ENCODE results near the gene HSPBP1. TPM values are rescaled to one million over a fixed set of nuclear protein-coding genes. Genes with fewer than 3 reads are reported as not detected.

HSPBP1 gene
- total and polyA plus RNA-seq, 2 donors from 2014 or later: 37.6 to 55.9 TPM

- DNase-seq: no peak
- Histone ChIP-seq H3K4me3 (ENCODE audit: low read length in 3 of 3) (no peak overlapping the region), H3K4me1 (ENCODE audit: control insufficient read depth in 2 of 3, insufficient read depth in 2 of 3, low read depth in 1 of 3, low read length in 3 of 3) (peaks cover 0 to 3% (median 0%) of the 10 kb centered on the region in 3 donors), H3K27ac (ENCODE audit: low read depth in 2 of 2, low read length in 2 of 2) (no peak overlapping the region), H3K27me3 (ENCODE audit: control insufficient read depth, insufficient read depth, low read length) (no peaks in the 10 kb centered on the region), H3K9me3 (ENCODE audit: control insufficient read depth in 2 of 3, insufficient read depth in 1 of 3, low read length in 3 of 3) (no peaks in the 10 kb centered on the region), H3K9ac (ENCODE audit: low read length in 3 of 3) (no peak overlapping the region), H3K36me3 (ENCODE audit: control insufficient read depth in 2 of 3, insufficient read depth in 3 of 3, low read length in 3 of 3) (peaks cover 0 to 2% (median 0%) of the 10 kb centered on the region in 3 donors)
- no peak for FAIRE-seq
- intact Hi-C loops (cut with DNase I): no loop called here
- no peak for TF ChIP-seq CTCF (IDR thresholded peaks at IDR 0.05; ENCODE audit: borderline replicate concordance, extremely low read depth, insufficient read depth)
These were observed 55.8 kb downstream of the HSPBP1 start for GRCh38 chr19:55224038-55224665.

- no peak overlapping the region for H3K4me3 ChIP-seq (ENCODE audit: low read length in 3 of 3)
- H3K9me3 ChIP-seq (ENCODE audit: control insufficient read depth in 2 of 3, insufficient read depth in 1 of 3, low read length in 3 of 3): no peaks in the 10 kb centered on the region
- DNase-seq: no peak
- H3K36me3 ChIP-seq (ENCODE audit: control insufficient read depth in 2 of 3, insufficient read depth in 3 of 3, low read length in 3 of 3): no peaks in the 10 kb centered on the region
- FAIRE-seq: no peak
- TF ChIP-seq CTCF (IDR thresholded peaks at IDR 0.05; ENCODE audit: borderline replicate concordance, extremely low read depth, insufficient read depth): no peak
- H3K9ac ChIP-seq (ENCODE audit: low read length in 3 of 3): no peak overlapping the region
- intact Hi-C loops (cut with DNase I): no loop called here
- no peaks in the 10 kb centered on the region for H3K27me3 ChIP-seq (ENCODE audit: control insufficient read depth, insufficient read depth, low read length)
- no peak overlapping the region for H3K27ac ChIP-seq (ENCODE audit: low read depth in 2 of 2, low read length in 2 of 2)
- no peaks in the 10 kb centered on the region for H3K4me1 ChIP-seq (ENCODE audit: control insufficient read depth in 2 of 3, insufficient read depth in 2 of 3, low read depth in 1 of 3, low read length in 3 of 3)
These were observed 56.4 kb downstream of the HSPBP1 start for GRCh38 chr19:55223291-55224037.

- H3K4me3 ChIP-seq (ENCODE audit: low read length in 3 of 3): no peak overlapping the region
- H3K36me3 ChIP-seq (ENCODE audit: control insufficient read depth in 2 of 3, insufficient read depth in 3 of 3, low read length in 3 of 3): no peaks in the 10 kb centered on the region
- no peak overlapping the region for H3K27ac ChIP-seq (ENCODE audit: low read depth in 2 of 2, low read length in 2 of 2)
- H3K9me3 ChIP-seq (ENCODE audit: control insufficient read depth in 2 of 3, insufficient read depth in 1 of 3, low read length in 3 of 3): no peaks in the 10 kb centered on the region
- DNase-seq (peak in 1 of 5 donors; percentile 20), FAIRE-seq (no peak)
- no peak overlapping the region for H3K9ac ChIP-seq (ENCODE audit: low read length in 3 of 3)
- no peak for TF ChIP-seq CTCF (IDR thresholded peaks at IDR 0.05; ENCODE audit: borderline replicate concordance, extremely low read depth, insufficient read depth)
- peaks cover 0 to 2% (median 0%) of the 10 kb centered on the region in 3 donors for H3K4me1 ChIP-seq (ENCODE audit: control insufficient read depth in 2 of 3, insufficient read depth in 2 of 3, low read depth in 1 of 3, low read length in 3 of 3)
- intact Hi-C loops (cut with DNase I): no loop called here
- H3K27me3 ChIP-seq (ENCODE audit: control insufficient read depth, insufficient read depth, low read length): no peaks in the 10 kb centered on the region
These were observed 59.4 kb downstream of the HSPBP1 start for GRCh38 chr19:55220525-55220924.
